Ovary (tissue), 9 donors: ENCODE data around the gene DNA2. TPM values are rescaled to one million over a fixed set of nuclear protein-coding genes. Genes with fewer than 3 reads are reported as not detected.

Source experiments
- DNase-seq, 5 donors: peaks; one replicate each; pipeline ENCODE4 v3.0.0-alpha.2; 2019 to 2020
- H3K27ac ChIP-seq, 2 donors: fragments of 200-600 bp; one replicate each; pipeline versions ENCODE4 v1.5.1 to v1.8.0; 2019 to 2022
- H3K27me3 ChIP-seq: fragments of 200-600 bp; one replicate; pipeline ENCODE4 v1.8.0; 2022
- H3K36me3 ChIP-seq: fragments of 200-600 bp; sonication (generic); one replicate; pipeline ENCODE4 v1.5.1; 2019
- H3K4me1 ChIP-seq: one replicate; pipeline ENCODE4 v1.8.1; 2013; ENCODE audit warnings: mild to moderate bottlenecking, moderate library complexity; ENCODE audit not compliant: insufficient read depth
- H3K4me3 ChIP-seq: fragments of 200-600 bp; sonication (generic); one replicate; pipeline ENCODE4 v1.5.1; 2017
- H3K9me3 ChIP-seq, 2 donors: fragments of 200-600 bp in 1 of 2; sonication (generic) in 1 of 2; one replicate each; pipeline versions ENCODE4 v1.5.1 to v1.8.1; 2013 to 2019; ENCODE audit warnings: mild to moderate bottlenecking in 1 of 2, moderate library complexity in 1 of 2
- CTCF ChIP-seq, 3 donors: fragments of 450-650 bp in 2 of 3; fragments of 200-600 bp in 1 of 3; IDR thresholded peaks; one replicate each; pipeline versions ENCODE4 v1.5.1 to v1.8.0; 2016 to 2022; ENCODE audit warnings: antibody characterized with exemption in 3 of 3, mild to moderate bottlenecking in 1 of 3
- EP300 ChIP-seq: sonication (generic); formaldehyde crosslinking; IDR thresholded peaks from one replicate; pipeline ENCODE4 v1.6.1; 2017; ENCODE audit warnings: antibody characterized with exemption
- POLR2A ChIP-seq: fragments of 450-650 bp; IDR thresholded peaks from one replicate; pipeline ENCODE4 v1.6.1; 2017; ENCODE audit warnings: antibody characterized with exemption, mild to moderate bottlenecking, moderate library complexity
- WGBS, 3 donors: extraction: QIAGEN DNeasy Blood & Tissue Kit in 1 of 3; methylation state at CpG; one replicate each; pipeline versions ENCODE4 v1.1.5 to v1.1.7; 2013 to 2017; 5-methylcytosine and 5-hydroxymethylcytosine counted together
- intact Hi-C, 4 donors: fragments of 100-400 bp; cut with DNase I; formaldehyde crosslinking; loops; one replicate each; pipeline versions ENCODE4 v1.11.0 to v1.15.1; 2022 to 2023
- polyA plus RNA-seq, 2 donors: library from polyadenylated mRNA; stranded (reverse); fragments of 200-250 nt in 1 of 2; fragments of 350-450 nt in 1 of 2; fragmentation: Illumina TruSeq in 1 of 2; extraction: RNeasy Lipid Tissue Mini Kit (QIAGEN cat#74804) in 1 of 2; gene quantifications; one replicate each; pipeline ENCODE4 v1.2.3, GENCODE V29; 2013 to 2014
- small RNA-seq: library from RNA; depleted of rRNA; stranded (forward); fragments of <200 nt; gene quantifications from one replicate; pipeline ENCODE3, GENCODE V24; 2016
- total RNA-seq, 7 donors: library from RNA; depleted of rRNA in 2 of 7; stranded (reverse); fragments of >200 nt in 2 of 7; fragmentation: NEBNext Ultra II Directional in 3 of 7; extraction: Animal tissue kit (Norgen Biotek cat#: 25700) in 3 of 7; gene quantifications; one replicate each; pipeline versions ENCODE4 v1.1.0 to v1.2.4, GENCODE V29; 2016 to 2023
- donor health status: DM: no; HTN: no; CAD: no; lungs with moderate emphysema.
- donor health status: DM: no; HTN: no; CAD: no.
- donor health status: Bipolar disorder and iron deficiency.
- donor health status: DM: yes; HTN: yes; CAD: no.
- donor health status: DM: no; HTN: no; CAD: no.
- donor health status: DM: yes; HTN: yes; CAD: no.

Gene DNA2
- total and polyA plus RNA-seq, 9 donors, result 1.0 to 3.8 (median 3.2) TPM

GRCh38 chr10:68366600-68366999 is 105.2 kb downstream of the DNA2 start:
- no peak for DNase-seq

GRCh38 chr10:68365611-68366010 is 106.2 kb downstream of the DNA2 start:
- intact Hi-C loops, result no loop called here
- no peak overlapping the region for H3K27ac ChIP-seq
- H3K4me3 ChIP-seq, result no peak overlapping the region
- no peaks in the 10 kb centered on the region for H3K27me3 ChIP-seq
- TF ChIP-seq EP300 (no peak), CTCF (IDR thresholded peaks at IDR 0.05) (no peak), POLR2A (no peak)
- H3K36me3 ChIP-seq, result no peaks in the 10 kb centered on the region
- DNase-seq, result no peak
- no peaks in the 10 kb centered on the region for H3K4me1 ChIP-seq
- no peaks in the 10 kb centered on the region for H3K9me3 ChIP-seq
- 78 to 81% (median 80%) methylated on average over 2 of the region's 2 CpGs for WGBS, 3 donors

More at GRCh38 chr10:68366600-68366999, 105.2 kb downstream of the DNA2 start:
- Histone ChIP-seq H3K4me1 (no peaks in the 10 kb centered on the region), H3K27ac (no peak overlapping the region), H3K27me3 (no peaks in the 10 kb centered on the region), H3K9me3 (peaks cover 0 to 5% of the 10 kb centered on the region in 2 donors), H3K4me3 (no peak overlapping the region), H3K36me3 (no peaks in the 10 kb centered on the region)
- 96 to 100% (median 98%) methylated on average over 5 of the region's 5 CpGs for WGBS, 3 donors
- TF ChIP-seq CTCF (IDR thresholded peaks at IDR 0.05) (no peak), EP300 (no peak), POLR2A (no peak)
- intact Hi-C loops, result no loop called here

GRCh38 chr10:68364101-68364886 is 107.5 kb downstream of the DNA2 start:
- Histone ChIP-seq H3K27me3 (no peaks in the 10 kb centered on the region), H3K4me1 (no peaks in the 10 kb centered on the region), H3K4me3 (no peak overlapping the region), H3K9me3 (no peaks in the 10 kb centered on the region), H3K36me3 (no peaks in the 10 kb centered on the region), H3K27ac (no peak overlapping the region)
- no peak for DNase-seq
- intact Hi-C loops, result no loop called here
- TF ChIP-seq EP300 (no peak), POLR2A (no peak), CTCF (IDR thresholded peaks at IDR 0.05) (no peak)
- 77 to 84% (median 78%) methylated on average over 3 of the region's 3 CpGs for WGBS, 3 donors

Small RNAs within 50 kb of the gene (small RNA-seq; reads per million reads assigned to genes)
- gene RF00019 (not detected), gene RNA5SP319 (not detected)

Other genes starting within 250 kb of the DNA2 start
- under 1 TPM in 2 of 7 donors, not detected in 5; 0.23 to 0.60 TPM for gene ATOH7, start 239.9 kb downstream of the DNA2 start, total RNA-seq
- under 1 TPM in 1 of 2 donors, not detected in 1; 0.16 TPM for gene ATOH7, start 239.9 kb downstream of the DNA2 start, polyA plus RNA-seq
- gene HNRNPH3, start 139.9 kb downstream of the DNA2 start, total RNA-seq, result 100 to 1,000 TPM in 5 of 7 donors, 10 to 100 TPM in 2; 38.9 to 173 (median 114) TPM
- 100 to 1,000 TPM; 173 to 337 TPM for gene HNRNPH3, start 139.9 kb downstream of the DNA2 start, polyA plus RNA-seq
- 1 to 10 TPM; 2.5 to 7.5 (median 3.0) TPM for gene PBLD, start 139.0 kb downstream of the DNA2 start, total RNA-seq
- 1 to 10 TPM; 3.7 to 7.8 TPM for gene PBLD, start 139.0 kb downstream of the DNA2 start, polyA plus RNA-seq
- 10 to 100 TPM; 21.1 to 36.4 (median 29.8) TPM for gene RUFY2, start 64.7 kb downstream of the DNA2 start, total RNA-seq
- gene RUFY2, start 64.7 kb downstream of the DNA2 start, polyA plus RNA-seq, result 10 to 100 TPM; 11.1 to 18.3 TPM
- gene SLC25A16, start 55.5 kb upstream of the DNA2 start, total RNA-seq, result 10 to 100 TPM in 6 of 7 donors, 1 to 10 TPM in 1; 9.1 to 31.9 (median 27.0) TPM
- gene SLC25A16, start 55.5 kb upstream of the DNA2 start, polyA plus RNA-seq, result 10 to 100 TPM in 1 of 2 donors, 1 to 10 TPM in 1; 4.4 to 10.1 TPM
- gene TET1, start 88.4 kb upstream of the DNA2 start, total RNA-seq, result 1 to 10 TPM; 2.9 to 7.0 (median 5.7) TPM
- 1 to 10 TPM in 1 of 2 donors, under 1 TPM in 1; 0.69 to 1.4 TPM for gene TET1, start 88.4 kb upstream of the DNA2 start, polyA plus RNA-seq
- 10 to 100 TPM; 42.1 to 65.4 (median 52.2) TPM for gene CCAR1, start 249.3 kb upstream of the DNA2 start, total RNA-seq
- gene CCAR1, start 249.3 kb upstream of the DNA2 start, polyA plus RNA-seq, result 10 to 100 TPM; 22.0 to 41.9 TPM